ENCODE data around the gene PHLDB3. TPM values are rescaled to one million over a fixed set of nuclear protein-coding genes. Genes with fewer than 3 reads are reported as not detected.
A peak's percentile ranks its signal among the peaks of the same experiment; 100 is the strongest.

PHLDB3 gene
- total and polyA plus RNA-seq, 2 of the 13 experiments (the other 11 are each of a cell fraction or from before 2014, with no cell fraction given), result 11.3 to 14.5 TPM

DNA sequence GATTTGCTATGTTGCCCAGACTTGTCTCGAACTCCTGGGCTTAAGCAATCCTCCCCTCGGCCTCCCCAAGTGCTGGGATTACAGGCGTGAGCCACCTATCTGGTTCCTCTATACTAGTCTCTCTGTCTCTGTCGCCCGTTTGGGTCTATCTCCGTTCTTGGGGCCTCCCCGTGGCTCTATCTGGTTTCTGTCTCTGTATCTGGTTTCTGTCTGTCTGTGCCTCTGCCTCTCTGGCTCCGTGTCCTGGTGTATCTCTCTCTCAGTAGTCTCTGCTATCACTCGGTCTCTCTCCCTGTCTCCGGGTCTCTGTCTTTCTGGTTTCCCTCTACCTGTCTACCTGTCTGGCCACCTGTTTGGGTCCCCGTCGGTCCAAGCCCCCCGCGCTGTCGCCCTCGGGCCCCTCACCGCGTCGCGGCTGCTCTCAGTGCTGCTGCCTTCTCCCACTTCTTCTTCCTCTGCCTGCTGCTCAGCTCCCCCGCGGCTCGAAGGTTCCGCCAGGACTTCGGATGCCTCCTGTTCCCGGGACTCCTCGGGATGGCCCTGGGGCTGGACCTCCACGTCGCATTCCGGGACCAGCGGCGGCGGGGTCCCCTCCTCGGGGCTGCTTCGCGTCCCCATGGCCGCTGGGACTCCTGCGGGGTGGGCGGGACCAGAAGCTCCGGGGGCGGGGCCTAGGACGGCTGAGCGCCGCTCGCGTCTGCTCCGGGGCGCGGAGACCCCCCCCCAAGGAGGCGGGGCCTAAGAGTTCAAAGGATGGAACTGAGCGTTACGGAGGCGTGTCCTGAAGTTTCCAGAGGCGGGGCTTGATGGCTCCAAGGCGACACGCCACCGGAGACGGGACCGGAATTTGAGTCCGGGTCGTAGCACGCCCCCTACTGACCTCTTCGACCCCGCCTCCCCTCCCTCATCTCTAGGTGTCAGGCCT is 783 bp downstream of the PHLDB3 start (continued):
- TF ChIP-seq AGO1 (IDR thresholded peaks at IDR 0.05; ENCODE audit: low read depth, low read length, poor library complexity, severe bottlenecking) (no peak), NONO (IDR thresholded peaks at IDR 0.05) (no peak), NONO (CRISPR knock-in tag; conservative IDR thresholded peaks at IDR 0.05) (no peak), BORCS8-MEF2B (CRISPR knock-in tag; IDR thresholded peaks at IDR 0.05) (no peak), MTA1 (CRISPR knock-in tag; IDR thresholded peaks at IDR 0.05; ENCODE audit: borderline replicate concordance) (no peak), ZNF83 (CRISPR knock-in tag; IDR thresholded peaks at IDR 0.05; ENCODE audit: borderline replicate concordance) (no peak), HDAC2 (CRISPR knock-in tag; IDR thresholded peaks at IDR 0.05) (no peak; the same call in 1 of the 2 replicates), ZMYM3 (CRISPR knock-in tag; IDR thresholded peaks at IDR 0.05) (no peak), PRPF4 (IDR thresholded peaks at IDR 0.05; ENCODE audit: low read depth, low read length, poor library complexity, severe bottlenecking) (no peak), ZNF180 (CRISPR knock-in tag; IDR thresholded peaks at IDR 0.05; ENCODE audit: borderline replicate concordance, low read depth) (no peak), JARID2 (CRISPR knock-in tag; IDR thresholded peaks at IDR 0.05; ENCODE audit: insufficient replicate concordance) (no peak), ZNF850 (CRISPR knock-in tag; conservative IDR thresholded peaks at IDR 0.05) (no peak), ZNF879 (CRISPR knock-in tag; IDR thresholded peaks at IDR 0.05) (peak; percentile 29; the same call in 1 of the 2 replicates), ZNF329 (CRISPR knock-in tag; IDR thresholded peaks at IDR 0.05; ENCODE audit: low read depth) (no peak)
- TF ChIP-seq, protein P1, sequence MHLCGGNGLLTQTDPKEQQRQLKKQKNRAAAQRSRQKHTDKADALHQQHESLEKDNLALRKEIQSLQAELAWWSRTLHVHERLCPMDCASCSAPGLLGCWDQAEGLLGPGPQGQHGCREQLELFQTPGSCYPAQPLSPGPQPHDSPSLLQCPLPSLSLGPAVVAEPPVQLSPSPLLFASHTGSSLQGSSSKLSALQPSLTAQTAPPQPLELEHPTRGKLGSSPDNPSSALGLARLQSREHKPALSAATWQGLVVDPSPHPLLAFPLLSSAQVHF (CRISPR knock-in tag; IDR thresholded peaks at IDR 0.05), result no peak
- TF ChIP-seq, protein P2, sequence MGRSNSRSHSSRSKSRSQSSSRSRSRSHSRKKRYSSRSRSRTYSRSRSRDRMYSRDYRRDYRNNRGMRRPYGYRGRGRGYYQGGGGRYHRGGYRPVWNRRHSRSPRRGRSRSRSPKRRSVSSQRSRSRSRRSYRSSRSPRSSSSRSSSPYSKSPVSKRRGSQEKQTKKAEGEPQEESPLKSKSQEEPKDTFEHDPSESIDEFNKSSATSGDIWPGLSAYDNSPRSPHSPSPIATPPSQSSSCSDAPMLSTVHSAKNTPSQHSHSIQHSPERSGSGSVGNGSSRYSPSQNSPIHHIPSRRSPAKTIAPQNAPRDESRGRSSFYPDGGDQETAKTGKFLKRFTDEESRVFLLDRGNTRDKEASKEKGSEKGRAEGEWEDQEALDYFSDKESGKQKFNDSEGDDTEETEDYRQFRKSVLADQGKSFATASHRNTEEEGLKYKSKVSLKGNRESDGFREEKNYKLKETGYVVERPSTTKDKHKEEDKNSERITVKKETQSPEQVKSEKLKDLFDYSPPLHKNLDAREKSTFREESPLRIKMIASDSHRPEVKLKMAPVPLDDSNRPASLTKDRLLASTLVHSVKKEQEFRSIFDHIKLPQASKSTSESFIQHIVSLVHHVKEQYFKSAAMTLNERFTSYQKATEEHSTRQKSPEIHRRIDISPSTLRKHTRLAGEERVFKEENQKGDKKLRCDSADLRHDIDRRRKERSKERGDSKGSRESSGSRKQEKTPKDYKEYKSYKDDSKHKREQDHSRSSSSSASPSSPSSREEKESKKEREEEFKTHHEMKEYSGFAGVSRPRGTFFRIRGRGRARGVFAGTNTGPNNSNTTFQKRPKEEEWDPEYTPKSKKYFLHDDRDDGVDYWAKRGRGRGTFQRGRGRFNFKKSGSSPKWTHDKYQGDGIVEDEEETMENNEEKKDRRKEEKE (IDR thresholded peaks at IDR 0.05), result no peak
- TF ChIP-seq, protein P3, sequence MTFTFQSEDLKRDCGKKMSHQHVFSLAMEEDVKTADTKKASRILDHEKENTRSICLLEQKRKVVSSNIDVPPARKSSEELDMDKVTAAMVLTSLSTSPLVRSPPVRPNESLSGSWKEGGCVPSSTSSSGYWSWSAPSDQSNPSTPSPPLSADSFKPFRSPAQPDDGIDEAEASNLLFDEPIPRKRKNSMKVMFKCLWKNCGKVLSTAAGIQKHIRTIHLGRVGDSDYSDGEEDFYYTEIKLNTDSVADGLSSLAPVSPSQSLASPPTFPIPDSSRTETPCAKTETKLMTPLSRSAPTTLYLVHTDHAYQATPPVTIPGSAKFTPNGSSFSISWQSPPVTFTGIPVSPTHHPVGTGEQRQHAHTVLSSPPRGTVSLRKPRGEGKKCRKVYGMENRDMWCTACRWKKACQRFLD (CRISPR knock-in tag; IDR thresholded peaks at IDR 0.05; ENCODE audit: borderline replicate concordance), result no peak
- TF ChIP-seq, protein P4, sequence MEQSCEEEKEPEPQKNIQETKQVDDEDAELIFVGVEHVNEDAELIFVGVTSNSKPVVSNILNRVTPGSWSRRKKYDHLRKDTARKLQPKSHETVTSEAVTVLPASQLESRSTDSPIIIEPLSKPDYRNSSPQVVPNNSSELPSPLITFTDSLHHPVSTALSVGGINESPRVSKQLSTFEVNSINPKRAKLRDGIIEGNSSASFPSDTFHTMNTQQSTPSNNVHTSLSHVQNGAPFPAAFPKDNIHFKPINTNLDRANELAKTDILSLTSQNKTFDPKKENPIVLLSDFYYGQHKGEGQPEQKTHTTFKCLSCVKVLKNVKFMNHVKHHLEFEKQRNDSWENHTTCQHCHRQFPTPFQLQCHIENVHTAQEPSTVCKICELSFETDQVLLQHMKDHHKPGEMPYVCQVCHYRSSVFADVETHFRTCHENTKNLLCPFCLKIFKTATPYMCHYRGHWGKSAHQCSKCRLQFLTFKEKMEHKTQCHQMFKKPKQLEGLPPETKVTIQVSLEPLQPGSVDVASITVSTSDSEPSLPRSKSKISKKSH (CRISPR knock-in tag; IDR thresholded peaks at IDR 0.05; ENCODE audit: borderline replicate concordance), result no peak
- TF ChIP-seq, protein P5, sequence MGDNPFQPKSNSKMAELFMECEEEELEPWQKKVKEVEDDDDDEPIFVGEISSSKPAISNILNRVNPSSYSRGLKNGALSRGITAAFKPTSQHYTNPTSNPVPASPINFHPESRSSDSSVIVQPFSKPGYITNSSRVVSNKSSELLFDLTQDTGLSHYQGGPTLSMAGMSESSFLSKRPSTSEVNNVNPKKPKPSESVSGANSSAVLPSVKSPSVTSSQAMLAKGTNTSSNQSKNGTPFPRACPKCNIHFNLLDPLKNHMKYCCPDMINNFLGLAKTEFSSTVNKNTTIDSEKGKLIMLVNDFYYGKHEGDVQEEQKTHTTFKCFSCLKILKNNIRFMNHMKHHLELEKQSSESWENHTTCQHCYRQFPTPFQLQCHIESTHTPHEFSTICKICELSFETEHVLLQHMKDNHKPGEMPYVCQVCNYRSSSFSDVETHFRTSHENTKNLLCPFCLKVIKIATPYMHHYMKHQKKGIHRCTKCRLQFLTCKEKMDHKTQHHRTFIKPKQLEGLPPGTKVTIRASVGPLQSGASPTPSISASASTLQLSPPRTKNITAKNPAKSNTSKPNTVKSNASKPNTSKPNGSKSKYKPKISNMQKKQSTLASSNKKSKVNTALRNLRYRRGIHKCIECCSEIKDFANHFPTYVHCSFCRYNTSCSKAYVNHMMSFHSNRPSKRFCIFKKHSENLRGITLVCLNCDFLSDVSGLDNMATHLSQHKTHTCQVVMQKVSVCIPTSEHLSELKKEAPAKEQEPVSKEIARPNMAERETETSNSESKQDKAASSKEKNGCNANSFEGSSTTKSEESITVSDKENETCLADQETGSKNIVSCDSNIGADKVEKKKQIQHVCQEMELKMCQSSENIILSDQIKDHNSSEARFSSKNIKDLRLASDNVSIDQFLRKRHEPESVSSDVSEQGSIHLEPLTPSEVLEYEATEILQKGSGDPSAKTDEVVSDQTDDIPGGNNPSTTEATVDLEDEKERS (CRISPR knock-in tag; IDR thresholded peaks at IDR 0.05), result 0 out of 2 replicates have a peak, but pooled peaks have one; percentile 25
